Astrocyte (in vitro differentiated cells and primary cell): ENCODE data around the gene TRIP13. TPM values are rescaled to one million over a fixed set of nuclear protein-coding genes. Genes with fewer than 3 reads are reported as not detected.

Source experiments
- DNase-seq: peaks from one replicate; pipeline ENCODE4 v3.0.0-alpha.2; 2010; ENCODE audit warnings: low read depth
- FAIRE-seq: peaks from 2 replicates; lab custom pipeline; 2011; peaks lifted over from hg19 to GRCh38; lab: Jason Lieb, UNC
- H2AFZ ChIP-seq: 2 replicates; pipeline ENCODE4 v1.6.0; 2012; ENCODE audit warnings: low read depth, low read length, inconsistent platforms
- H3K27ac ChIP-seq: 2 replicates; pipeline ENCODE4 v1.5.1; 2011; ENCODE audit warnings: low read depth, low read length, inconsistent platforms
- H3K27me3 ChIP-seq: 2 replicates; pipeline ENCODE4 v1.6.0; 2011; ENCODE audit warnings: low read length, inconsistent platforms; ENCODE audit not compliant: insufficient read depth
- H3K36me3 ChIP-seq: 2 replicates; pipeline ENCODE4 v1.5.1; 2011; ENCODE audit warnings: low read length, inconsistent platforms; ENCODE audit not compliant: insufficient read depth
- H3K4me1 ChIP-seq: 2 replicates; pipeline ENCODE4 v1.5.1; 2011; ENCODE audit warnings: low read length, inconsistent platforms; ENCODE audit not compliant: insufficient read depth
- H3K4me2 ChIP-seq: 2 replicates; pipeline ENCODE4 v1.6.0; 2012; ENCODE audit warnings: low read length, inconsistent platforms
- H3K4me3 ChIP-seq: 2 replicates; pipeline ENCODE4 v1.5.1; 2011; ENCODE audit warnings: low read depth, mild to moderate bottlenecking, low read length, inconsistent platforms; ENCODE audit not compliant: insufficient read depth
- H3K79me2 ChIP-seq: 2 replicates; pipeline ENCODE4 v1.6.0; 2012; ENCODE audit warnings: mild to moderate bottlenecking, low read length, inconsistent platforms; ENCODE audit not compliant: insufficient read depth
- H3K9ac ChIP-seq: 2 replicates; pipeline ENCODE4 v1.6.0; 2012; ENCODE audit warnings: mild to moderate bottlenecking, low read length, inconsistent platforms
- H3K9me3 ChIP-seq: 2 replicates; pipeline ENCODE4 v1.5.1; 2012; ENCODE audit warnings: low read depth, mild to moderate bottlenecking, low read length, inconsistent platforms; ENCODE audit not compliant: insufficient read depth
- H4K20me1 ChIP-seq: 2 replicates; pipeline ENCODE4 v1.6.0; 2012; ENCODE audit warnings: low read length, inconsistent platforms; ENCODE audit not compliant: insufficient read depth
- H3K27ac Mint-ChIP-seq: one replicate; pipeline ENCODE4 v1.8.0; 2021; ENCODE audit warnings: mild to moderate bottlenecking, mixed read lengths; ENCODE audit not compliant: unreplicated experiment
- H3K27me3 Mint-ChIP-seq: one replicate; pipeline ENCODE4 v1.8.0; 2021; ENCODE audit warnings: low read depth, mixed read lengths; ENCODE audit not compliant: unreplicated experiment
- H3K36me3 Mint-ChIP-seq: one replicate; pipeline ENCODE4 v1.8.0; 2021; ENCODE audit warnings: low read depth, mixed read lengths; ENCODE audit not compliant: unreplicated experiment
- H3K4me1 Mint-ChIP-seq: one replicate; pipeline ENCODE4 v1.8.0; 2021; ENCODE audit warnings: low read depth, mixed read lengths; ENCODE audit not compliant: unreplicated experiment
- H3K4me3 Mint-ChIP-seq: one replicate; pipeline ENCODE4 v1.8.0; 2021; ENCODE audit warnings: mild to moderate bottlenecking, moderate library complexity, mixed read lengths; ENCODE audit not compliant: unreplicated experiment
- H3K9me3 Mint-ChIP-seq: one replicate; pipeline ENCODE4 v1.8.0; 2021; ENCODE audit warnings: mild to moderate bottlenecking, mixed read lengths; ENCODE audit not compliant: unreplicated experiment
- CTCF ChIP-seq: IDR thresholded peaks from 2 replicates; pipeline ENCODE4 v1.5.1; 2011; ENCODE audit warnings: low read depth, mild to moderate bottlenecking, inconsistent platforms, low read length, moderate library complexity; ENCODE audit not compliant: insufficient read depth
- EZH2 ChIP-seq: IDR thresholded peaks from 2 replicates; pipeline ENCODE4 v1.6.1; 2012; ENCODE audit warnings: mild to moderate bottlenecking, low read length, inconsistent platforms; ENCODE audit not compliant: insufficient read depth
- total RNA-seq: library from RNA; stranded (reverse); gene quantifications from 2 replicates; pipeline ENCODE4 v1.2.1, GENCODE V29; 2021

Gene TRIP13
- total RNA-seq, 1 donor from 2014 or later, result 7.3 TPM

- Histone ChIP-seq H3K36me3 (no peaks in the 10 kb centered on the region), H3K79me2 (no peaks in the 10 kb centered on the region), H2AFZ (no peak overlapping the region), H3K4me2 (no peak overlapping the region), H4K20me1 (peaks cover 24% of the 10 kb centered on the region), H3K27me3 (peaks cover 54% of the 10 kb centered on the region), H3K27ac (no peak overlapping the region), H3K9me3 (no peaks in the 10 kb centered on the region), H3K9ac (no peak overlapping the region), H3K4me3 (no peak overlapping the region), H3K4me1 (peaks cover 32% of the 10 kb centered on the region)
- FAIRE-seq, result no peak
- no peaks in the 10 kb centered on the region for H3K36me3 Mint-ChIP-seq
- no peak for DNase-seq
- TF ChIP-seq EZH2, result no peak
- no peak for TF ChIP-seq CTCF
- peaks cover 19% of the 10 kb centered on the region for H3K4me1 Mint-ChIP-seq
- no peaks in the 10 kb centered on the region for H3K9me3 Mint-ChIP-seq
- peak overlapping the region; percentile 28 for H3K4me3 Mint-ChIP-seq
- peak overlapping the region; percentile 51 for H3K27ac Mint-ChIP-seq
- peaks cover 63% of the 10 kb centered on the region for H3K27me3 Mint-ChIP-seq
Observed at GRCh38 chr5:960551-960950, 67.9 kb downstream of the TRIP13 start.

- H3K27ac ChIP-seq, result no peak overlapping the region
- no peak overlapping the region for H3K4me2 ChIP-seq
- no peaks in the 10 kb centered on the region for H3K36me3 ChIP-seq
- peaks cover 18% of the 10 kb centered on the region for H3K4me1 Mint-ChIP-seq
- no peak overlapping the region for H2AFZ ChIP-seq
- DNase-seq (no peak), FAIRE-seq (no peak)
- H3K9me3 Mint-ChIP-seq, result no peaks in the 10 kb centered on the region
- H3K9me3 ChIP-seq, result no peaks in the 10 kb centered on the region
- no peaks in the 10 kb centered on the region for H3K79me2 ChIP-seq
- no peak overlapping the region for H3K4me3 Mint-ChIP-seq
- H3K36me3 Mint-ChIP-seq, result no peaks in the 10 kb centered on the region
- peaks cover 54% of the 10 kb centered on the region for H3K27me3 ChIP-seq
- H3K27ac Mint-ChIP-seq, result no peak overlapping the region
- H3K9ac ChIP-seq, result no peak overlapping the region
- H3K27me3 Mint-ChIP-seq, result peaks cover 64% of the 10 kb centered on the region
- TF ChIP-seq EZH2 (no peak), CTCF (no peak)
- H3K4me1 ChIP-seq, result peaks cover 29% of the 10 kb centered on the region
- H3K4me3 ChIP-seq, result no peak overlapping the region
- peaks cover 24% of the 10 kb centered on the region for H4K20me1 ChIP-seq
Observed at GRCh38 chr5:961002-961710, 68.5 kb downstream of the TRIP13 start.

- no peak for DNase-seq
- peaks cover 67% of the 10 kb centered on the region for H3K27me3 Mint-ChIP-seq
- no peak for FAIRE-seq
Observed at GRCh38 chr5:961711-962240, 69.1 kb downstream of the TRIP13 start.

More at GRCh38 chr5:961711-962240, 69.1 kb downstream of the TRIP13 start:
- TF ChIP-seq CTCF (no peak), EZH2 (no peak)
- Mint-ChIP-seq H3K4me3 (no peak overlapping the region), H3K27ac (no peak overlapping the region), H3K36me3 (no peaks in the 10 kb centered on the region), H3K9me3 (no peaks in the 10 kb centered on the region), H3K4me1 (peaks cover 16% of the 10 kb centered on the region)
- H3K4me2 ChIP-seq, result no peak overlapping the region
- peaks cover 58% of the 10 kb centered on the region for H3K27me3 ChIP-seq
- H3K9me3 ChIP-seq, result no peaks in the 10 kb centered on the region
- no peaks in the 10 kb centered on the region for H3K36me3 ChIP-seq
- no peak overlapping the region for H3K27ac ChIP-seq
- no peak overlapping the region for H3K4me3 ChIP-seq
- peaks cover 21% of the 10 kb centered on the region for H4K20me1 ChIP-seq
- H3K4me1 ChIP-seq, result peaks cover 23% of the 10 kb centered on the region
- no peak overlapping the region for H3K9ac ChIP-seq
- no peaks in the 10 kb centered on the region for H3K79me2 ChIP-seq
- no peak overlapping the region for H2AFZ ChIP-seq
